HUES64 (cell line): ENCODE measurements around the gene TBC1D10A.

ENCODE experiments used
- H3K27ac ChIP-seq: 2 replicates; pipeline ENCODE4 v1.7.0; 2013; ENCODE audit warnings: low read depth, low read length, inconsistent platforms
- H3K27me3 ChIP-seq: 2 replicates; pipeline ENCODE4 v1.6.1; 2013; ENCODE audit warnings: mild to moderate bottlenecking, low read length; ENCODE audit not compliant: insufficient read depth
- H3K36me3 ChIP-seq: 2 replicates; pipeline ENCODE4 v1.6.1; 2013; ENCODE audit warnings: mild to moderate bottlenecking, low read length; ENCODE audit not compliant: insufficient read depth
- H3K4me1 ChIP-seq: 2 replicates; pipeline ENCODE4 v1.6.1; 2013; ENCODE audit warnings: mild to moderate bottlenecking, low read length, moderate library complexity; ENCODE audit not compliant: insufficient read depth
- H3K4me3 ChIP-seq: 2 replicates; pipeline ENCODE4 v1.5.1; 2013; ENCODE audit warnings: mild to moderate bottlenecking, low read length, moderate library complexity
- H3K9ac ChIP-seq: 2 replicates; pipeline ENCODE4 v1.6.1; 2013; ENCODE audit warnings: mild to moderate bottlenecking, low read depth, low read length
- H3K9me3 ChIP-seq: 2 replicates; pipeline ENCODE4 v1.6.1; 2013; ENCODE audit warnings: low read depth, low read length; ENCODE audit not compliant: insufficient read depth
- WGBS: fragments of 150-250, 120-280 bp; methylation state at CpG from one replicate; pipeline ENCODE4 v1.1.7; 2013; ENCODE audit warnings: missing lambda C conversion rate; 5-methylcytosine and 5-hydroxymethylcytosine counted together

Gene TBC1D10A

DNA sequence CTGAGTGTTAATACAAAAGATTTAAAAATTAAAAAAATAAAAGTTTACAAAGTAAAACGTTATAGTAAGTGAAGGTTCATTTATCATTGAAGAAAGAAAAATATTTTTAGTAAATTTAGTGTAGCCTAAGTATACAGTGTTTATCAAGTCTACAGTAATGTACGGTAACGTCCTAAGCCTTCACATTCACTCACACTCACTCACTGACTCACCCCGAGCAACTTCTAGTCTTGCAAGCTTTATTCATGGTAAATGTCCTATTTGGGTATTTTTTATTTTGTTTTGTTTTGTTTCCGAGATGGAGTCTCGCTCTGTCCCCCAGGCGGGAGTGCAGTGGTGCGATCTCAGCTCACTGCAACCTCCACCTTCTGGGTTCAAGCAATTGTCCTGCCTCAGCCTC lies 46.2 kb downstream of the TBC1D10A start:
- H3K9me3 ChIP-seq = no peaks in the 10 kb centered on the region
- no peaks in the 10 kb centered on the region for H3K36me3 ChIP-seq
- H3K27ac ChIP-seq = no peak overlapping the region
- 94% methylated on average over 7 of the region's 8 CpGs for WGBS
- H3K9ac ChIP-seq = no peak overlapping the region
- H3K4me3 ChIP-seq = no peak overlapping the region
- no peaks in the 10 kb centered on the region for H3K27me3 ChIP-seq
- H3K4me1 ChIP-seq = peaks cover 4% of the 10 kb centered on the region; the same call in 1 of the 2 replicates

DNA sequence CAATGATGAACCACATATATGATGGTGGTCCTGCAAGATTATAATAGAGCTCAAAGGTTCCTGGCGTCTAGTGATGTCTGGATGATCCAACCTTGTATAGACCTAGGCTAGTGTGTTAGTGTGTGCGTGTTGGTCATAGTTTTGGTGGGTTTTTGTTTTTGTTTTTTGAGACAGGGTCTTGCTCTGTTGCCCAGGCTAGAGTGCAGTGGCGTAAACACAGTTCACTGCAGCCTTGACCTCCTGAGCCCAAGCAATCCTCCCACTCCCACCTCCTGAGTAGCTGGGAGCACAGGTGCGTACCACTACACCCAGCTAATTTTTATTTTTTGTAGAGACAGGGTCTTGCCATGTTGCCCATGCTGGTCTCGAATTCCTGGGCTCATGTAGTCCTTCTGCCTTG lies 46.8 kb downstream of the TBC1D10A start:
- no peak overlapping the region for H3K9ac ChIP-seq
- no peaks in the 10 kb centered on the region for H3K27me3 ChIP-seq
- H3K36me3 ChIP-seq = no peaks in the 10 kb centered on the region
- H3K4me3 ChIP-seq = no peak overlapping the region
- no peaks in the 10 kb centered on the region for H3K9me3 ChIP-seq
- H3K27ac ChIP-seq = no peak overlapping the region
- H3K4me1 ChIP-seq = peaks cover 4% of the 10 kb centered on the region; the same call in 1 of the 2 replicates
- WGBS = 94% methylated on average over 5 of the region's 5 CpGs

DNA sequence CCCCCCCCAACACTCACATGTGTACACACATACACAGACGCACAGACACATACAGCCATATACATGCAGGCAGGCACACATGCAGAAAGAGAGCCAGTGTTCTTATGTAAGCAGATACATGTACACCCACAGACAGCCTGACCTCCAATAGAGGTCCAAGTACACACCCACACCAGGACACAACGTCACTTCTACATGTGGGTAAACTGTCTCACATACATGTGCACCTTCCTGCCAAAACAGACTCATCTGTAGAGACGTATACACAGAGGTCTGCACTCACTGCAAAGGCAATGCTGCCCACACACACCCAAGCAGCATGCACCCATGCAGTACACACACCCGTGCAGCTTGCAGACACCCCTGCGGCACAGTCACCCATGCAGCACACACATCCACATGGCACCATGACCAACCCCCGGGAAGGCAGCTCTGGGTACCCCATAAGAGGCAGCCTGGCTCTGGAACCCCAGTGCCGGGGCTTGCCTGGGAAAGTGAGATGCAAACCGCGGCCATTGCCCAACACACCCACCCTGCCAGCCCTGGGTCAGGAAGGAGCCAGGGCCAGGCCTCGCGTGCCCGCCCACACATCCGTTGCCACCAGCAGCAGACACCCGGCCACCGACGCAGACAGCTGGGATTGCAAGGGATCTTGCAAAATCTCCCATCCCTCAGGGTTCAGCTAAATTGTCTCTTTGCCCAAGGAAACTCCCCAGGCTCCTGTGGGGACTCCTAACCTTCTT lies 47.5 kb downstream of the TBC1D10A start:
- no peak overlapping the region for H3K27ac ChIP-seq
- no peak overlapping the region for H3K4me3 ChIP-seq

DNA sequence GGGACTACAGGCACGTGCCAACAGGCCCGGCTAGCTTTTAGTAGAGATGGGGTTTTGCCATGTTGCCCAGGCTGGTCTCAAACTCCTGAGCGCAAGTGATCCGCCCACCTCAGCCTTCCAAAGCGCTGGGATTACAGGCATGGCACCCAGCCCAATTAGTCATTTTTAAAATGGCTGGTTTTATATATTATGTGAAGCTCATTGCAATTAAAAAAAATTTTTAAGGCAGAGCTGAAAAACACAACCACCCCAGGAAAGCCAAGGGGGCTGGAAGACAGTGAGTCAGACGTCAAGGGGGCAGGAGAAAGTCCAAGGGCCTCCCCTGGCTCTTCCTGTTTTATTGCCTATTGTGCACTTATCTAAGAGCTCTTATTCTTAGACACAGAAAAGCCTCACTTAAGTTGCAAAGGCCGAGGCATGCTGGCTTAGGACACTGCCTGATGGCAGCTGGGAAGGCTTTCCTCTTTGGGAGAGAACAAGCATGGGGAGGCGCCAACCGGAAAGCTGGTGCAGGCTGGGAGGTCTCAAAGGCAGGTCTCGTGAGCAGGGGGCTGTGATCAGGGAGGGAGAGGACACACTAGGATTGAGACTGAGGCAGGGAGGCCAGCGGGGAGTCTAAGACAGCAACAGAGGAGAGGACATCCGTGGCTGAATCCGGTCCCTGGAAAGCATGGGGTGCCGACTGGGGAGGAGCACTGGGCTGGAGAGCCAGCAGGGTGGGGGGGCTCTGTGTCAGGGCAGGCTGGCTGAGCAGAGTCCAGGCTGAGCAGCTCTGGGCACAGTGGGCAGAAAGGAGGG lies 49.0 kb downstream of the TBC1D10A start:
- 64% methylated on average over 14 of the region's 14 CpGs for WGBS
- H3K9me3 ChIP-seq = no peaks in the 10 kb centered on the region
- H3K4me3 ChIP-seq = no peak overlapping the region
- H3K27ac ChIP-seq = no peak overlapping the region
- H3K27me3 ChIP-seq = no peaks in the 10 kb centered on the region
- no peaks in the 10 kb centered on the region for H3K36me3 ChIP-seq
- peaks cover 4% of the 10 kb centered on the region; the same call in 1 of the 2 replicates for H3K4me1 ChIP-seq
- no peak overlapping the region for H3K9ac ChIP-seq

More for the DNA sequence above, 47.5 kb downstream of the TBC1D10A start:
- Histone ChIP-seq H3K27me3 (no peaks in the 10 kb centered on the region), H3K36me3 (no peaks in the 10 kb centered on the region), H3K9me3 (no peaks in the 10 kb centered on the region), H3K4me1 (peaks cover 4% of the 10 kb centered on the region; the same call in 1 of the 2 replicates), H3K9ac (no peak overlapping the region)
- 88% methylated on average over 16 of the region's 16 CpGs for WGBS

DNA sequence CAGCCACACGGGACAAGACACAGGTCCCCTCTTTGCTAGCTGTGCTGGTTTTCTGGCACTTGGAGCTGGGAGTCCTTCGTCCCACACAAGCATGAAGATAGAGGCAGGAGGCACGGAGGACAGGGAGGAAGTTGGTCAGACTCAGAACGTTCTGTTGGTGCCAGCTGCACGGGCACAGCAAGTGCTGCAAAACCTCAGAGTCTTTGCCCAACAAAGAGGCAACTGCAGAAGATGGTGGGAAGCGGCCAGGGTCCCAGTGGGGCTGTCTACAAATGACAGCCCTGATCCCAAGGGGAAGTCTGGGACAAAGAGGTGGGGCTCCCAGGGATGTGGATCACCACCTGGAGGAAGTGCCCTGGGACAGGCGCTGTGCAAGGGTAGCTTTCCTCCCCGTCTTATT lies 50.7 kb downstream of the TBC1D10A start:
- WGBS = 89% methylated on average over 8 of the region's 8 CpGs
- Histone ChIP-seq H3K4me1 (peaks cover 4% of the 10 kb centered on the region; the same call in 1 of the 2 replicates), H3K9ac (no peak overlapping the region), H3K4me3 (no peak overlapping the region), H3K27me3 (no peaks in the 10 kb centered on the region), H3K9me3 (no peaks in the 10 kb centered on the region), H3K36me3 (no peaks in the 10 kb centered on the region), H3K27ac (no peak overlapping the region)

DNA sequence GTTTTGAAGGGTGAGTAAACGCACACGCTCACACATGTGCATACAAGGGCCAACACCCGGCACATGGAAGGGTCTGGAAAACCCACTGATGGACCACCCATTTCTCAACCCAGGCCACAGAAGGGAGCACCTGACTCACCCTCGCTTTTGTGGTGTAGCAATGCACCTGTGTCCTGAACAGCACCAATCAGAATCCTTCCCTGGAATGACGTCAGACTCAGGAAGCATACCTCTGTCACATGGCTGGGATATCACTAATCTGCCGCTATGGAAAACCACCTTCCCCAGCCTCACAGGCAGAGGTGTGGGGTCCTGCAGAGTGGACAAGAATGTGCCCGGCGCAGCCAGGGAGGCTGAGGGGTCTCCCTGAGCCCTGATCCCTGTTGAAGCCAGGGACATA lies 51.1 kb downstream of the TBC1D10A start:
- WGBS = 85% methylated on average over 8 of the region's 8 CpGs

DNA sequence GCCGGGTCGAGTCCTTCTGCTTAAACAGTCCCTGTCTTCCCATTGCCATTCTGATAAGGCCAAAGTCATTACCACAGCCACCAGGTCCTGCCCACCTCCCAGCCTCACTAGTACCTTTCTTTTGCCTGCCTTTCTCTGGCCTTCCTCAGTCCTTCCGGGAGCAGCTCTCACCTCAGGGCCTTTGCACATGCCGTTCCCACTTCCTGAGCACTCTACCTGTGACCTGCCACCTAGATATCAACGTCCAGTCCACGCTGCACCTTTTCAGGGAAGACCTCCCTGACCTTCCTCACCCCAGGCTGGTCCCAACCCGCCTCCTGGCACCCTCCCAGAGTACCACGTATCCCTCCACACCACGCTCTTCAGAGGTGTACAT lies 52.3 kb downstream of the TBC1D10A start:
- Histone ChIP-seq H3K4me1 (peaks cover 4% of the 10 kb centered on the region; the same call in 1 of the 2 replicates), H3K27ac (no peak overlapping the region), H3K27me3 (no peaks in the 10 kb centered on the region), H3K36me3 (no peaks in the 10 kb centered on the region), H3K4me3 (no peak overlapping the region), H3K9ac (no peak overlapping the region), H3K9me3 (no peaks in the 10 kb centered on the region)
- WGBS = 88% methylated on average over 9 of the region's 9 CpGs

More for the DNA sequence above, 51.1 kb downstream of the TBC1D10A start:
- Histone ChIP-seq H3K4me1 (peaks cover 4% of the 10 kb centered on the region; the same call in 1 of the 2 replicates), H3K27me3 (no peaks in the 10 kb centered on the region), H3K36me3 (no peaks in the 10 kb centered on the region), H3K9ac (no peak overlapping the region), H3K4me3 (no peak overlapping the region), H3K27ac (no peak overlapping the region), H3K9me3 (no peaks in the 10 kb centered on the region)

DNA sequence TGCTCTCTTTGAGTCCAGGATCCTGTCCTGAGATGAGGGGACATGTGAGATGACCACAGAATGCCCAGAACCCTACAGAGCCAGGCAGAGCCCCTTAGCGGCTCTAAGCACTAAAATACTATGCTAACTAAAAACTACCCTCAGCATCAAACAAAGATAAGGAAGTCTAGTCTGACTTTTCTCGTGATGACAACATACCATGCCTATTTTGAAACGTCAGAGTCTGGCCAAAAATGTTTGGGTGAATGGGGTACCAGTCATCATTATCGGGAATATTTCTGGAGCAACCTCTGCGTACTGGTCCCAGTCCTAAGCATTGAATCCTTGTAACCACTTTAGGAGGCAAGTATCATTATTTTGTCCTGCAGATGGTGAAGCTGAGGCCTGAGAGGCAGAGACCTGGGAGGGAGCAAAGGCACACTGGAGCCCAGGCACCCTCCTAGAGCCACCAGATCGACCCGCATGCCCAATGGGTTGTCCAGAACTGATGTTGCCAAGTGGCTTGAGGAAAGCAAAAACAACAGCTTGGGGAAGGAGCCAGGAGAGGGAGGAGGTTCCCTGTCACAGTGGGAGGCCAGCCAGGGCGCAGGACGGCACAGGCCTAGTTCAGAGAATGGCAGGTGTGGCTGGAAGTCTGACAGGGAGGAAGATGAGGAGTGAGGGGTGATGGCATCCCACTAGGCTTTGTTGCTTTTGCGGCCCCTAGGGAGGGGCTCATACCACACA lies 52.9 kb downstream of the TBC1D10A start:
- Histone ChIP-seq H3K36me3 (no peaks in the 10 kb centered on the region), H3K9me3 (no peaks in the 10 kb centered on the region), H3K9ac (no peak overlapping the region), H3K27me3 (no peaks in the 10 kb centered on the region), H3K4me3 (no peak overlapping the region), H3K27ac (no peak overlapping the region), H3K4me1 (peaks cover 4% of the 10 kb centered on the region; the same call in 1 of the 2 replicates)
- 80% methylated on average over 10 of the region's 10 CpGs for WGBS

DNA sequence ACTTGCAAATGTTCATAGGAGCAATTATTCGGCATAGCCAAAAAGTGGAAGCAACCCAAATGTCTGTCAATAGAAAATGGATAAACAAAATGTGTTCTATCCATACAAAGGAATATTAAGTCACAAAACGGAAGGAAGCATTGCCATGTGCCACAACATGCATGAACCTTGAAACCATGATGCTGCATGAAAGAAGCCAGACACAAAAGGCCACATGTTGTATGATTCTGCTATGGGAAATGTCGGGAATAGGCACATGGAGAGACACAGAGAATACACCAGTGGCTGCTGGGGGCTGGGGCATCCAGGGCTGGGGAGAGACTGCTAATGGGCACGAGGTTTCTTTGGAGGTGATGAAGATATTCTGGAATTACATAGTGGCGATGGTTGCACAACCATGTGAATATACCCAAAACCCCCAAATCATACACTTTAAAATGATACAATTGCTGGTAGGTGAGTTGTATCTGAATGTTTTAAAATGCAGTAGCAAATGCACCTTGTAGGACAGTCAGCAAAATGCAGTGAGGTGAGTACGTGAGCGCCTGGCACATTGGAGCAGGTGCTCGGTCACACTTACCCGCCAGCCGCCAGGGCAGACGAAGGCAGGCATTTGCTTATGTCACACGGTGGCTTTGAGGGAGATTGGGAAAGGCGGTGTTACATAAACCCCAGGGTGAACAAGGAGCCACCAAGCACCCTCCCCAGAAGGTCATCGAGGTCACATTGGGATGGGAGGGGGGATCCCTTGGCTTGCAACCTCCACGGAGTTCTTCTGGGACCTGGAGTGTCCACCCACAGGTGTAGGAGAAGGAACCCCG lies 53.8 kb downstream of the TBC1D10A start:
- H3K36me3 ChIP-seq = no peaks in the 10 kb centered on the region
- no peak overlapping the region for H3K4me3 ChIP-seq
- H3K27ac ChIP-seq = no peak overlapping the region
- H3K9ac ChIP-seq = no peak overlapping the region
- no peaks in the 10 kb centered on the region for H3K9me3 ChIP-seq
- peaks cover 4% of the 10 kb centered on the region; the same call in 1 of the 2 replicates for H3K4me1 ChIP-seq
- H3K27me3 ChIP-seq = no peaks in the 10 kb centered on the region
- WGBS = 91% methylated on average over 15 of the region's 16 CpGs

DNA sequence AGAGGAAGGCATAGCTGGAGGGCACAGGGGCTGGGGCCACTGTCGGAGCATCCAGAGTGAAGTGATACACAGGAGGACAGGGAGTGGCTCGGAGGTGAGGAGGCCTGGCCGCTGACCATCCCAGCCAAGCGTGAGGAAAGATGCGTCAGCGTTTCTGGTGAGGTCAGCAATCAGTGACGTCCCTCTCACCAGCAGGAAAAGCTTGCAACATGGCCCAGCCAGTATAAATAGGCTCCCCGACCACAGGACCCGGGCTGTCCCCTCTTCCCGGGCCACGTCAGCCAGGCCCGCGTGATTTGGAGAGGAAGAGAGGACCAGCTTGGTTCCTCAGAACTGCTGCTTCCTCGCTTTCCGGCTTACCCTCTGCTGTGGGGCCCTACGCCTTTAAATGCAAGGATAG lies 55.9 kb downstream of the TBC1D10A start:
- Histone ChIP-seq H3K4me1 (no peaks in the 10 kb centered on the region), H3K9ac (no peak overlapping the region), H3K9me3 (no peaks in the 10 kb centered on the region), H3K36me3 (no peaks in the 10 kb centered on the region), H3K4me3 (no peak overlapping the region), H3K27ac (no peak overlapping the region), H3K27me3 (no peaks in the 10 kb centered on the region)
- WGBS = 88% methylated on average over 16 of the region's 16 CpGs
